HG02943 (cell line): ENCODE results near the gene PSAPL1.

Experiments
- ATAC-seq: cut with Tn5 transposase; IDR thresholded peaks from one replicate; pipeline ENCODE4 v1.9.1; 2021; ENCODE audit warnings: mild to moderate bottlenecking, low read depth, moderate library complexity; ENCODE audit not compliant: unreplicated experiment

Gene PSAPL1

GRCh38 chr4:7398788-7399439, 35.8 kb downstream of the PSAPL1 start:
- no peak for ATAC-seq

- no peak for ATAC-seq
These were observed 36.7 kb downstream of the PSAPL1 start for GRCh38 chr4:7398104-7398423.

- no peak for ATAC-seq
These were observed 37.3 kb downstream of the PSAPL1 start for GRCh38 chr4:7397206-7398103.

DNA sequence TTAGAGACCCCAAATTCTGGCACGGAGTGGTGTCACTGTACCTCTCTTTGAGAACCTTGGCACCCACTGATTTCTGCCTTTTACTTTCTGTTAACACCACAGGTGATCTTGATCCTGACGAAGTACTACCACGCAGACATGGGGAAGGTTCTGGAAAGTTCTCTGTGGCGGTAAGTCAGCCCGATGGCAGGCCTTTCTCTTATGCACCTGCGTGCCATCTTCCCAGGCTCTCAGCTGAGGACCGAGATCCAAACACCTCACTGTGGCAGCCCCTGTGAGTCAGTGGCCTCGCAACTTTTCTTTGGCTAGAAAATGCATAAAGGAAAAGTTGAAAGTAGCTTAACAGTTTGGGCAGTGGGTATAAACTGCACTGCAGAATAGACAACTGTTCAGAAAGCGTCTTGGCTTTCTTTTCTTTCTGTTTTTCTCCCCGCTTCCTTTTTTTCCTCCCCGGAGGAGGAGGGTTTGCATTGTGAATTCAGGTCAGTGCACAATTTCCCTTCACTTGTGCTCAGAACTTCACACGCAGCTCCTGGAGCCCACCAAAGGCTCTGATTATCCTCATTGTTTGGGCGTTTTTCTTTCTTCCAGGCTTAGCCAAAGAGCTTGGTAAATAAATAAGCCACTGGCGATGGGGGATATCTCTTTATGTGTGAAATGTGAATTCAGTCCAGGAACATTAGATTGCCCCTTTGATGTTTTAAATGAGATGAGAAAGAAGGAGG, 38.4 kb downstream of the PSAPL1 start:
- ATAC-seq: no peak

DNA sequence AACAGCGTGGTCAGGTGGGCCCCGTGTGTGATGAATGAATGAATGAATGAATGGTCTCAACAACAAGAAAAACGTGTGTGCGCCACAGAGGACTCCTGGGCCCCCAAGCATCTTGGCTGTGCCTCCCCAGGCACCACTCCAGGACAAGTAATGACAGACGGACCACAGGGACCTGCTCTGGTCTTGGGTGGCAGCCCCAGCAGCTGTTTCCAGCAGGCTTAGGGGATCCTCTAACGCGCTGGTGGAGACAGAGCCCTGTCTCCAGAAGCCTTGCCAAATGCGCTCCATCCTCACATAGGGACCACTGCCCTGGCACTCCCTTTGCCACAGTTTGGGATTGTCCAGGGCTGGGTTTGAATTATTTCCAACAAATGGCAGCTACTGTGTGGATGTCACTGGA, 39.1 kb downstream of the PSAPL1 start:
- ATAC-seq: no peak

- no peak for ATAC-seq
These were observed 39.9 kb downstream of the PSAPL1 start for GRCh38 chr4:7394681-7395451.

DNA sequence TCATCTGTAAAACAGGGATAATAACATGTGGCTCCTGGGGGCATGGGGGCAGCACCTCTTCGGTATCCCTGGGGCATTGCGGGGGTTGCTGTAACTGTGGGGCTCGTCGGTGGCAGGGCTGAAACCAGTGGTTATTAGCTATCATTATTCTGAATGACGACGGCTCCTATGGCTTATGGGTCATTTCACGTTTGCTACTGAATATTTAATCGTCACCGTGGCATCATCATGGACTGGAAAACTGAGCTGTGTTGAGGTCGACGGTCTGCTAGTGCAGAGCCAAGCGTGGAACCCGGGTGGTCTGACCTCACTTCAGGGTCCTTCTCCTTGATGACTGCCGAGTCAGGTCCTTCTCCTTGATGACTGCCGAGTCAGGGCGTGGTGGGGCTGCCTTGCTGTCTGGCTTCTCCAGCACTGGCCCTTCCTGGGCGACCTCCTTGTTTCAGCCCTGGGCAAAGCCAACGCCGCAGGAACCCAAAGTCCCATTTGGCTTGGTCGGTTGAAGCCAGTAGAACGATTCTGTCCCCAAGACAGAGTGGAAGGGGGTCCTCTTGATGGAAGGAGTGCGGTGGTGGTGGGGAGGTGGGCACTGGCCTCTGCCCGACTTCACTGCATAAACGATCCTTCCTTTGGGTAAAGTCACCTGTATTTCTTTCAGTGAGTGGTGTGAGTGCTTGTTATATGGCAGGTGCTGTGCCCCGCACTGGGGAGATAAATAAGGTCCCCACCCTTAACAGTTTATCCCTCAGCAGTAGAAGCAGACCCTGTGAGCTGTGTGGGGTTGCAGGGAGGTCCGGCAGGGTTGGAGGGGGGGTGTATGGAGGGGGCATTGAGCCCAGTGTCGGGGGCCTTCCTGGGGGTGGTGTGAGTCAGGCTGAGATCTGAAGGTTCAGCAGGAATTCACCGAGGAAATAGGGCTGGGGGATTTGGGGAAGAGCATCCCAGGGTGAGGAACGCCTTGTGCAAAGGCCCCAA, 40.8 kb downstream of the PSAPL1 start:
- ATAC-seq: no peak

DNA sequence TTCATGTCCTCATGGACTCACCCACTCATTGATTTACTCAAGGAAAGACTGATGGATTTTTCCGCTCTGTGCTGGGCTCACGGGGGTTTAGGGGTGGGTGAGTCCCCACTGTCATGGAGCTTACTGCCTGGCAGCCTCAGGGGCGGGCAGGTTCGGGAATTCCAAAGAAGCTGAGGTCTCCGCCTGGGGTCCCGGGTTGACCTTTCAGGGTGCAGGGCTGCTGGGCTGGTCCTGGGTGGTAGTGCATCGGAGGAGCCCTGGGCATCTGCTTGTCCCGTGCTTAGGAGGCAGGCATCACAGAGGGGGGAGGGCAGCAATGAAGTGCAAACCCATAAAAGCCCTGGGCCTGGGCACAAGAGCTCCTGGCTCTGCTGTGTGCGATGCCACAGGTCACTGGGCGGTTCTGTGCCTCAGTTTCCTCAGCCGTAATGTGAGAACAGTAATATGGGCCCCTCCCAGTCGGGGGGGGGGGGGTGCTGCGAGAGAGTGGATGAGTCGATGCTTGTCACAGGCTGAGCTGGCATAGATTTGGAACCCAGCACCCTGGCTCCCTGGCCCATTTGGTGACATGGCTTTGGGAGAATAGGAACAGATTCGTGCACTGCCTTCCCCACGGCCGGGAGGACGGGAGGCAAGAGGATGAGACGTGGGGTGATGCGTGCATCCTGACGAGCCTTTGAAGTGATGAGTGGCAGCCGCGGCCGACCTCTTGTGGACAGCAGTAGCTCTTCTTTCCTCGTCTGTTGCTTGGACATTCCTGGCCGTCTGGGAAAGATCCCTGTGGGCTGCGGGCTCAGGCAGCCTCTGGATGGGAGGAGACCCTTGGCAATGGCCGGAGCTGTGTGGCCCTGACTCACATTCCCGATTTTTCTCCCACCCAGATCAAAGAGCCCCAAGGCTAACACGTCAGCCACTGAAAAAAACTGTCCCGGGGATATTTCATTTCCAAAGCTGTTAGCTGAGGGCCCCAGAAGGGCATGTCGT, 42.0 kb downstream of the PSAPL1 start:
- ATAC-seq: no peak

DNA sequence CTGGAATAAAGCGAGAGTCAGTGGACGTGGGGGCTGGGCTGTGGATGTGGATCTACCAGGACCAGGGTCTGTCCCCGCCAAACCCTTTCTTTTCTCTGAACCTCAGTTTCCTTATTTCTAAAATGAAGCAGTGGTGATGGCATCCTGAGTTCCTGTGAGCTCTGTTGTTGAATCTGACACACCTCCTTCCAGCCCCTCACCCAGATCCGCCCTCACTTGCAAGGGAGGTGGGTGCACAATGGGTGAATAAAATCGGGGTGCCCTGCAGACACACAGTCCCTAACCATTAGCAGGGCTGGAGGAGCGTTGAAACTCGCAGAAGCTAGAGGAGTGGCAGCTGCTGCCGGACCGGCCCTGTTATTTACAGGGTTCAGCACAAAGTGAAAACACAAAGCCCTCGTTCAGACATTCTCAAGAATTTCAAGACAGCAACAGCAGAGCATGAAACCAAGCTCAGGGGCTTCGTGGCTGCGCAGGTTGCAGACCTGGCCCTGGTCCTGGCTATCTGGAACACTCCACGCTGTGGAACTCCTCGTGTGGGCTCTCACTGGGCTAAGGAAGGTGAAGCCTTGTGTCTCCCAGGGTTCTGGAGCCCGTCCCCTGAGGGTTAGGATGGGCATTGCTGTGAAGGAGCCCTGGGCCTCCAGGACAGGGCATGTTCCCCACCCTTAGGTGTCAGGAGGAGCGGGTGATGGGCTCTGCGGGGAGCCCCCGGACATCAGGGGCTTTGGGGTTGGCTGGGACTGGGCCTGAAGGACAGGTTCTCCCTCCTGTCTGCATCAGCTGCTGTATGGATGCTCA, 42.9 kb downstream of the PSAPL1 start:
- ATAC-seq: no peak

- ATAC-seq: no peak
These were observed 43.7 kb downstream of the PSAPL1 start for GRCh38 chr4:7390906-7391636.

DNA sequence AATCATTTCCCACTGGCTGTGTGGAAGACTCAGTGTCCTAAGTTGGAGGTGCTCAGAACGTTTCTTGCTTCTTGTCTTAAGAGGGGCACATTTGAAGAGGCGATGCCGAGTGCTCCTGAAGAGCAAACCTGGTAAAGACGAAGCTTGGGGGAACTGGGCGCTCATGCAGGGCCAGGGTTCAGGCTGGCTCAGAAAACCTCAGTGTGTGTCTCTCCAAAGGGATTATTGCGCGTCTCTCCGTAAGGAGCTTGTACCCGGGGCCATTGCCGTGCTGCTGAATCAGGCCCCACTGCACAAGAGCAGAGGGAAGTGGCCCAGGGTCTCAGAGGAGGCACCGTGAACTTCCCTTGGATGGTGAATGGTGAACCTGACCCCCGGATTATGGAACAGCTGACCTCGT, 44.4 kb downstream of the PSAPL1 start:
- ATAC-seq: no peak

- ATAC-seq: no peak
These were observed 45.0 kb downstream of the PSAPL1 start for GRCh38 chr4:7389719-7390118.

DNA sequence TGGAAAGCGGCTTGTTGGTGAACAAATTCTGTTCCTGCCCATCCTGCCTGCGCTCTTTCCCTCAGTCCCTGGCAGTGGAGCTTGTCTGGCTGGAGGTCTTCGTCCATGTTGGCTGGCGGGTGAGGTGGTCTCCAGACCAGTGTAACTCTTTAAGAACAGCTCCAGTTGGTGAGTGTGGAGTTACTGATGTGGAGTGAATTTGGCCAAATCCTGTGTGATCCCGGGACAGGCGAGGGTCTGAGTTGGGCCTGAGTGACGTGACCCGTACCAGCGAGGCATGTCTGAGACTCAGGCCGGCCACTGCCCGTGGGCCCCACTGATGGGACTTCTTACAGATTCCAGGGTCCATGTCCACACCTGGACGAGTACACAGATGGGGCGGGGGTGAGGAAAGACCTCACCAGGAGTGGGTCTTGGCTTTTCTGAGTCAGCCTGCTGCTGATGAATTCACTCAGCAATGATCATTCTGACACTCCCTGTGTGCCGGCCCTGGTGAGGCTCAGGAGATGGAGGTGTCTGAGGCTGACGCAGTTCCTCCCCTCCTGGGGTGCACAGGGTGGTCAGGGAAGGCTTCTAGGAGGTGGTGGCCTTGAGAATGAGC, 45.5 kb downstream of the PSAPL1 start:
- no peak for ATAC-seq

DNA sequence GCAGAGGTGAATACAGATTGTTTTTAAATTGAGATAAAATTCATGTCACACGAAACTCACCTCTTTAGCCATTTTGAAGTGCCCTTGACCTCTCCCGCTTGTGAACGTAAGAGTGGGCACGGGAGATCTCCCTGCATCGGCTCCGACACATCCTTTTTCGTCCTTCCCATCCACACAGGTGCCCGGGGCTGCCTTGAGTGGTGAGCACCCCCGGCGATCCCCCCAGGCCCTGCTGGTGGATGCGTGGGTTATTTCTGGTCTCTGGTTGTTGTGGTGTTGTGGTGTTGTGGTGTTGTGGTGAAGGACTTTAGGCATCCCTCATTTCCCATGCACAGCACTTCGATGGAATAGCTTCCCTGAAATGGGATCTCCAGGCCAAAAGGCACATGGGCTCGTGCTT, 46.1 kb downstream of the PSAPL1 start:
- ATAC-seq: no peak

DNA sequence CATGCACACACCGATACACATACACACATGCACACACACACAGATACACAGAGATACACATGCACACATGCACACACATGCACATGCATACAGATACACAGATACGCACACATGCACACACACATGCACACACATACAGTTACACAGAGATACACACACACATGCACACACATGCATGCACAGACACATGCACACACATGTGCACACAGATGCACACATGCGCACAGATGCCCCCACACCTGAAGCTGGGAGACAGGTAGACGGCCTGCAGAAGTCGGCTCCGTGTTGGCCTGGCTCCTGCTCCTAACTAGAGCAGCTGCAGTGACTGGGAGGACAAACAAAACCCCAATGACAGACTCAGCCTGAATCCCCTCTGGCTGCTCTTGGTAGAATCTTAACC, 46.8 kb downstream of the PSAPL1 start:
- no peak for ATAC-seq
